NCI-H345 (cell line): ENCODE measurements around the gene TSHZ3.

Experiments used
- DNase-seq: peaks from one replicate; lab custom pipeline; 2025; lab: John Stamatoyannopoulos, UW

Gene TSHZ3

GRCh38 chr19:31262725-31263191 lies 86.5 kb downstream of the TSHZ3 start:
- no peak for DNase-seq

- no peak for DNase-seq
Measured at GRCh38 chr19:31261603-31262212, 87.5 kb downstream of the TSHZ3 start.

GRCh38 chr19:31261019-31261602 lies 88.1 kb downstream of the TSHZ3 start:
- no peak for DNase-seq

GRCh38 chr19:31260171-31260933 lies 88.9 kb downstream of the TSHZ3 start:
- DNase-seq = no peak

GRCh38 chr19:31258211-31259052 lies 90.8 kb downstream of the TSHZ3 start:
- DNase-seq = no peak

- no peak for DNase-seq
Measured at GRCh38 chr19:31257426-31258130, 91.7 kb downstream of the TSHZ3 start.

GRCh38 chr19:31257025-31257424 lies 92.2 kb downstream of the TSHZ3 start:
- no peak for DNase-seq

GRCh38 chr19:31256593-31256960 lies 92.7 kb downstream of the TSHZ3 start:
- DNase-seq = no peak

GRCh38 chr19:31255831-31256592 lies 93.2 kb downstream of the TSHZ3 start:
- DNase-seq = no peak

GRCh38 chr19:31255174-31255799 lies 93.9 kb downstream of the TSHZ3 start:
- DNase-seq = no peak

GRCh38 chr19:31254611-31255010 lies 94.6 kb downstream of the TSHZ3 start:
- no peak for DNase-seq

GRCh38 chr19:31254180-31254551 lies 95.1 kb downstream of the TSHZ3 start:
- DNase-seq = no peak

- DNase-seq = no peak
Measured at GRCh38 chr19:31253526-31254179, 95.6 kb downstream of the TSHZ3 start.

GRCh38 chr19:31252441-31252840 lies 96.8 kb downstream of the TSHZ3 start:
- no peak for DNase-seq

GRCh38 chr19:31249217-31249616 lies 100.0 kb downstream of the TSHZ3 start:
- DNase-seq = no peak

- DNase-seq = no peak
Measured at GRCh38 chr19:31235806-31236205, 113.4 kb downstream of the TSHZ3 start.

- DNase-seq = no peak
Measured at GRCh38 chr19:31233295-31233800, 115.9 kb downstream of the TSHZ3 start.

GRCh38 chr19:31232871-31233270 lies 116.4 kb downstream of the TSHZ3 start:
- DNase-seq = no peak

GRCh38 chr19:31232180-31232579 lies 117.1 kb downstream of the TSHZ3 start:
- no peak for DNase-seq

GRCh38 chr19:31231237-31231636 lies 118.0 kb downstream of the TSHZ3 start:
- no peak for DNase-seq
